Measurements from ENCODE around the gene GTSE1. TPM values are rescaled to one million over a fixed set of nuclear protein-coding genes. Genes with fewer than 3 reads are reported as not detected.

Gene GTSE1
- total and polyA plus RNA-seq, 2 of the 13 experiments (the other 11 are each of a cell fraction or from before 2014, with no cell fraction given), result 10.7 to 13.5 TPM

- TF ChIP-seq PRDM10 (CRISPR knock-in tag; IDR thresholded peaks at IDR 0.05; ENCODE audit: low read depth), result peak; percentile 16; the same call in 1 of the 2 replicates
- TF ChIP-seq SOX5 (CRISPR knock-in tag; IDR thresholded peaks at IDR 0.05; ENCODE audit: borderline replicate concordance), result peak; percentile 23; the same call in 1 of the 2 replicates
- TF ChIP-seq PAXIP1 (CRISPR knock-in tag; conservative IDR thresholded peaks at IDR 0.05), result peak; percentile 41; the same call in 1 of the 2 replicates
- peak; percentile 48; the same call in 1 of the 2 replicates for TF ChIP-seq SAP130 (CRISPR knock-in tag; IDR thresholded peaks at IDR 0.05; ENCODE audit: low read depth)
- TF ChIP-seq ZNF207 (IDR thresholded peaks at IDR 0.05; ENCODE audit: borderline replicate concordance), result no peak
- no peak for TF ChIP-seq NRL (CRISPR knock-in tag; IDR thresholded peaks at IDR 0.05; ENCODE audit: borderline replicate concordance)
- TF ChIP-seq GFI1 (CRISPR knock-in tag; IDR thresholded peaks at IDR 0.05; ENCODE audit: borderline replicate concordance), result 0 out of 2 replicates have a peak, but pooled peaks have one; percentile 10
- peak; percentile 90 for TF ChIP-seq HNF1A (IDR thresholded peaks at IDR 0.05; ENCODE audit: low read depth)
- peak; percentile 95 for TF ChIP-seq HNF1A (CRISPR knock-in tag; IDR thresholded peaks at IDR 0.05; ENCODE audit: borderline replicate concordance)
- TF ChIP-seq RBM22 (optimal IDR thresholded peaks at IDR 0.05; ENCODE audit: low read length), result no peak
- no peak for TF ChIP-seq ZNF383 (CRISPR knock-in tag; IDR thresholded peaks at IDR 0.05; ENCODE audit: borderline replicate concordance)
- TF ChIP-seq ZNF556 (CRISPR knock-in tag; IDR thresholded peaks at IDR 0.05; ENCODE audit: borderline replicate concordance), result no peak
- no peak for TF ChIP-seq SMARCE1 (IDR thresholded peaks at IDR 0.05; ENCODE audit: borderline replicate concordance)
- TF ChIP-seq JUN (CRISPR knock-in tag; IDR thresholded peaks at IDR 0.05), result no peak
- TF ChIP-seq ZNF572 (CRISPR knock-in tag; IDR thresholded peaks at IDR 0.05), result no peak
- peak; percentile 39; the same call in 1 of the 2 replicates for TF ChIP-seq ZSCAN21 (CRISPR knock-in tag; IDR thresholded peaks at IDR 0.05; ENCODE audit: borderline replicate concordance)
- 0 out of 2 replicates have a peak, but pooled peaks have one; percentile 6 for TF ChIP-seq ZNF441 (CRISPR knock-in tag; IDR thresholded peaks at IDR 0.05; ENCODE audit: borderline replicate concordance)
Measured at GRCh38 chr22:46379066-46379930, 82.6 kb downstream of the GTSE1 start (continued).

All from HepG2 (cell line).